NCI-H345 (cell line): ENCODE data around the gene USP33.
"Not testable (repeated sequence)": the region's sequence is repeated elsewhere in the genome, so short reads cannot be mapped to it uniquely, and the experiment has no call there.

Source experiments
- DNase-seq: peaks from one replicate; lab custom pipeline; 2025; lab: John Stamatoyannopoulos, UW

The USP33 gene

GRCh38 chr1:77759071-77760028 lies at the start of gene USP33:
USP33 (minus strand) TSS chr1:77759852; CDS start chr1:77741697, 18,155 bp downstream.
- DNase-seq: peak; percentile 91

- DNase-seq: no peak
These were observed 43.7 kb upstream of the USP33 start for GRCh38 chr1:77803371-77803770.

- DNase-seq: no peak
These were observed 42.4 kb upstream of the USP33 start for GRCh38 chr1:77802026-77802425.

- DNase-seq: no peak
These were observed 38.3 kb upstream of the USP33 start for GRCh38 chr1:77797991-77798390.

GRCh38 chr1:77796695-77797405 lies 37.2 kb upstream of the USP33 start:
- no peak for DNase-seq

- DNase-seq: no peak
These were observed 34.9 kb upstream of the USP33 start for GRCh38 chr1:77794550-77794949.

- DNase-seq: not testable (repeated sequence)
These were observed 26.6 kb upstream of the USP33 start for GRCh38 chr1:77786093-77786741.

GRCh38 chr1:77783141-77783540 lies 23.5 kb upstream of the USP33 start:
- DNase-seq: no peak

- DNase-seq: no peak
These were observed 22.0 kb upstream of the USP33 start for GRCh38 chr1:77781683-77782082.

- peak; percentile 94 for DNase-seq
These were observed 20.1 kb upstream of the USP33 start, which contains the start of gene MIGA1 for GRCh38 chr1:77779529-77780281. MIGA1 (plus strand) TSS chr1:77779649; CDS start chr1:77783253, 3,604 bp downstream.

- DNase-seq: no peak
These were observed 16.5 kb upstream of the USP33 start for GRCh38 chr1:77776007-77776700.

- no peak for DNase-seq
These were observed 8.4 kb upstream of the USP33 start for GRCh38 chr1:77768006-77768405.

GRCh38 chr1:77762072-77762476 lies 2.4 kb upstream of the USP33 start:
- no peak for DNase-seq

- DNase-seq: no peak
These were observed 2.0 kb downstream of the USP33 start for GRCh38 chr1:77757603-77758002.

- no peak for DNase-seq
These were observed 2.5 kb downstream of the USP33 start for GRCh38 chr1:77757066-77757584.

- no peak for DNase-seq
These were observed 3.4 kb downstream of the USP33 start for GRCh38 chr1:77756052-77756754.

GRCh38 chr1:77749489-77749888 lies 10.2 kb downstream of the USP33 start:
- DNase-seq: not testable (repeated sequence)

- DNase-seq: no peak
These were observed 15.1 kb downstream of the USP33 start for GRCh38 chr1:77744576-77744975.

- peak; percentile 23 for DNase-seq
These were observed 17.6 kb downstream of the USP33 start for GRCh38 chr1:77742011-77742555.

GRCh38 chr1:77741316-77741715 lies 18.3 kb downstream of the USP33 start:
- DNase-seq: no peak
